Sciatic nerve (tissue), 2 donors: Measurements from ENCODE around the gene SLC1A7. TPM values are rescaled to one million over a fixed set of nuclear protein-coding genes. Genes with fewer than 3 reads are reported as not detected.

Experiments
- ATAC-seq: fragments of 200-7000 bp; cut with Tn5 transposase; one replicate; pipeline ENCODE4 v1.9.1; 2020; ENCODE audit warnings: mild to moderate bottlenecking, moderate library complexity
- DNase-seq: peaks from one replicate; pipeline ENCODE4 v3.0.0-alpha.2; 2020; ENCODE audit warnings: low spot score
- intact Hi-C: fragments of 100-400 bp; cut with DNase I; formaldehyde crosslinking; loops from one replicate; pipeline ENCODE4 v1.14.2; 2022
- total RNA-seq: library from RNA; stranded (reverse); fragmentation: NEBNext Ultra II Directional; extraction: Animal tissue kit (Norgen Biotek cat#: 25700); gene quantifications from one replicate; pipeline ENCODE4 v1.2.1, GENCODE V29; 2021
- donor health status: DM: no; HTN: no; CAD: no.
- donor health status: DM: no; HTN: no; CAD: no.

The SLC1A7 gene
- total RNA-seq, 1 donor from 2014 or later = 0.89 TPM

DNA sequence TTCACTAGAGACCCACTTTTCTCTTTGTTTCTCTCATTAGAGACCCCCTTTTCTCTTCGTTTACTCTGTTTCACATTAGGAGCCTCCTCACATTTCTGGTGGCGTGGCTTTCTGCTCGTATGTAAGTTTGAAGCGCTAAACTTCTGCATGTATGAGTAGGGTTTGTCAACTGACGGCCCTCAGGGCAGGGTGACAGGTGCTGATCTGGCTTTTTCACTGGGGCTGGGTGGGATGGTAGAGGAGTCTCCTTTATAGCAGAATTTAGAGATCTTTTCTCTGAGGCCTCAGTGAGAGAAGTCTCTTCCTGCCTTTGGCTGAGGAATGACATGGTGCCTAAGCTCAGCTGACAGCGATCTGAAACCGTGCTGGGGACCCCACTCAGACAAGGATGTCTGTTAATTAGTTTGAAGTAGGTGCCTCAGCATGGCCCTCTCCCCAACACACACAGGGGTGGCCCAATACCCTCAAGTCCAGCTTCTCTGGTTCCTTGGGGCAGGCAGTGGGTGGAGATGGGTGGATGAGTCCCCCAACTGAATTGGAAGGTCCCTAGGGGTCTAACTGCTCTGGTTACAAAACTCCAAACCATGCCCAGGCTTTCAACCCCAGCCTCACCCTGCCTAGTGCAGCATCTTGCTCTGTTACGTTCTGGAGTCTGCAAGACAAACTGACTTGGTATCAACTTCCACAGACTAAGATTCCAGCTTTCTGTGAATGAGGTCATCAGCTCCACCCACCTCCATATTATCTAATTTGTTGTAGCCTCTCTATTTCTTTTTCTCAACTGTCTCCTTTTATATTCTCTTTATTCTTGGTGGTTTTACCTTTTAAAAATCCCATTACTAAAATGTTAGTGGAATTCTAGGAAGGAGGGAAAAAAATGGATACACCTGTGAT, 3.2 kb downstream of the SLC1A7 start:
- intact Hi-C loops = no loop called here
- no peak for DNase-seq
- ATAC-seq = no peak

DNA sequence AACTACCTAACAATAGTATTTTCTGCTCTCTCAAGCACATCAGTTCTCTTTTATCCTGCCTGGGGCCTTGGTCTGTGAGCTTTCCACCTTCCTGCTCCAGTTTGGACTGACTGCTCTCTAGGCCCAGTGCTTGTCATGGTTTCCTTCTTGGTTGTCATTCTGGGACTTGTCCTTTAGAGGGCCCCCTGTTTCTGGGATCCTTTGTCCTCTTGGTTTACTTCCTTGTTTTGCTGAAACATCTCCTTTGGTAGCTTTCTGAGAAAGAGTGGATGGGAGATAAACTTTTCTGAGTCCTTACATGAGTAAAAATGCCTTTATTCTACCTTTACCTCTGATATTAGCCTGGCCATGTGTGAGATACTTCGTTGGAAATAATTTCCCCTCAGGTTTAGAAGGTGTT, 4.7 kb downstream of the SLC1A7 start:
- DNase-seq (peak; percentile 13), ATAC-seq (no peak)
- intact Hi-C loops = no loop called here

DNA sequence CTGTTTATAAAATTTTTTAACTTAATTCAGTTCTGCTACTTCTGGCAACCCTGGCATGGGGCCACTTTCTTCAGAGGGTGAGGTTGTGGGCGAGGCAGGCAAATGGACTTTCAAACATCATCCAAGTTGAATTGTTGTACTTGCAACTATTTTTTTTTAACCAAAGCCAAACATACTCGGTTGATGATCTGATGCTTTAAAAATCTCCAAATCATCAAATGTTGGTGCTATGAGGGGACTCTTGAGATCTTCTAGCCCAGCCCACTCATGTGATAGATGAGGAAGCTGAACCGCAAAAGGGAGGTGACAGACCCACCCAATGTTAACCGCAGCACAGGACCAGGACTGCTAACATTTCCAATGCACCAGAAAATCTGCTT, 6.7 kb downstream of the SLC1A7 start:
- intact Hi-C loops = no loop called here
- DNase-seq (peak; percentile 72), ATAC-seq (peak; percentile 89)

DNA sequence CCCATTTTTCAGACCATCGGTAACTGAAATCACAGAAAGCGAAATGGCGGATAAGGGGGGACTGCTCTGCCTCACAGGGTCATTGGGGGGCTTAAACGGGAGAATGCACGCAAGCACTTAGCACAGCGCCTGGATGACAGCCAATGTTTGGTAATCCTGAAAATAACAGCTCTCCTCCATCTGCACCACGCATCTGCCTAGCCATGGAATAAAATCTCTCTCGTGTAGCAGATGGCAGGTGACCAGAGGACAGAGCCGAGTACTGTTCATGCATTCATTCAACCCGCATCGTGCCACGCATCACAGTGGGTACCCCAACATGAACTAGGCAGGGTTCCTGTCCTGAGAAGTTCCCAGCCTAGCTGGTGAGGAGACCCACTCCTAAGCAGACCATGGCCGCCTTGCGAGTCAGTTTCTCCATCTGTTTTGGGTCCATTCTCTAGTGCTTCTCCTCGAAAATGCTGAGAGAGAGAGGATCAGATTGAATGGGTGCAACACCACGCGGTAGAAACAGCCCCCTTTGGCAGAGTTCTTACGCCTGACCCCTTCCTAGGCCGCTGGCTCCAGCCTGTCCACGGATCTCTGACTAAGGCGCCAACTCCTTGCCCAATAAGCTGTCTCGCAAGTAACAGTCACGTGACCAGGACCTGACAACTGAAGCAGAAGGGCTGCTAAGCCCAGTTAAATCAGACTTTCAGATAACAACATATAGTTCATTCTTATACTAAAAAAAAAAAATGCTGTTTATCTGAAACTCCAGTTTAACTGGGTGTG, 7.3 kb downstream of the SLC1A7 start:
- peak; percentile 79 for ATAC-seq
- peak; percentile 68 for DNase-seq
- intact Hi-C loops = no loop called here

DNA sequence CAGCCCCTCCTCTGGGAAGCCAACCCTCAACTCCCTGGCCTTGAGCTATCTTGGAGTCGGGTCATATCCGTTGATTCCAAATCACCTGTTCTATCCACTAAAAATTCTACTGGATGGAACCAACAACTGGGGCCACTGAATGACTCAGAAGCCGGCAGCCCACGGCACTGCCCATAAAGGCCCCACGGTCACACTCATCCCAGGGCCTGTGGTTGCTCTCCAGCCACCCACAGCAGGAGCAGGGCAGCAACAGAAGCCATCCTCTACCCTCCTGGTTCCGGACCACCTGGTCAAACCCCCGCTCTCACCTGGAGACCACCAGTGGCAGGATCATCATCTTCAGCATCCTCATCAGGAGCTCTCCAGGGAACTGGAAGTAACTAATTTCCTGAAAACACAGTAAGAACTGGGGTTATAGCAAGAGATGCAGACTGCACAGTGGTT, 8.4 kb downstream of the SLC1A7 start:
- DNase-seq (peak; percentile 21), ATAC-seq (no peak)
- intact Hi-C loops = no loop called here

DNA sequence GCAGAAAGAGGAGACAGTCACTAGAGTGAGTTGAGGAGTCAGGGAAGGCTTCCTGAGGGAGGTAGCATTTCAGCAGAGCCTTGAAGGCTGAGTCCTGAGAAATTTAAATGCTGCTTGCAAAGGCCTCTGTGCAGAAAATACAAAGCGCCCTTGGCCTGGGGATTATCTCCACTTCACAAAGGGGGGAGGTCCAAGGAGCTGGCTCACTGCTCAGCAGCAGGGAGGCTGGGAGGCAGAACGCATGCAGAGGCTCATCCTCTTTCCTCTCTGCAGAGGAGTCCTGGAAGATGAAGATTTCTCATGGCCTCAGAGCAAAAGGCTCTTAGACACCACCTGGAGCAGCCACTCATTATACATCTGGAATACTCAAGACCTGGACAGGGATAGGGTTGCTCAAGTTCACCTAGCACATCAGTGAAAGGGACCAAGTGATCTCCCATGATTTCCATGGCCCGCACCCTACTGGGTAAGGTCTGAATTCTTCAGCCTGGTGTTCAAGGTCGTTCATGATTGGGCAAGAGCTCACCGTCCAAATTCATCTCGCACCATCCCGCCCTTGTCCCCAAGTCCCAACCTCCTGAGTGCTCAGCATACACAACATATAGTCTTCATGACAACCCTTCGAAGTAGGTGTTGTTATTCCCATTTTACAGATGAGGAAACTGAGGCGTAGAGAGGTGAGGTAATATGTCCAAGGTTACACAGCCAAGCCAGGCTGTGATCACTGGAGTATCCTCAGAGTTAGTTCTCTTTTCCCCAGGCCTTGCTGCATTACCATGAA, 9.0 kb downstream of the SLC1A7 start:
- ATAC-seq = no peak
- intact Hi-C loops = no loop called here
- DNase-seq = peak; percentile 39

DNA sequence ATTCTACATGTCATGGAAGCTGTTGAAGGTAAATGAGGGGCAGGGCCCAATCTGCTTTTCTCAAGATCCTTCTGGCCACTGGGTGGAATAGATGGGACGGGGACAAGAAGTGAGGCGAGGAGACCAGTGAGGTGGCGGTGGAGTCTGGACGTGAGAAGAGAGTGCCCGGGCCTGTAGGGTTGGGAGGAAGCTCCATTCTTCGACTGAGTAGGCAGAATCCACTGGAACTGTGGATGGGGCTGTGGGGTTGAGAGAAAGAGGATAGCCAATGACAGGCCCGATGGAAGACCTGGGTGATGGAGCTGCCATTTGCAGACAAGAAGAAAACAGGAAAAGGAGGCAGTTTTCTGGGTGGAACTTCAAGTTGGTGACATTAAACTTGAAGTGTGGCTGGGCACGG, 10.3 kb downstream of the SLC1A7 start:
- intact Hi-C loops = no loop called here
- ATAC-seq = no peak

DNA sequence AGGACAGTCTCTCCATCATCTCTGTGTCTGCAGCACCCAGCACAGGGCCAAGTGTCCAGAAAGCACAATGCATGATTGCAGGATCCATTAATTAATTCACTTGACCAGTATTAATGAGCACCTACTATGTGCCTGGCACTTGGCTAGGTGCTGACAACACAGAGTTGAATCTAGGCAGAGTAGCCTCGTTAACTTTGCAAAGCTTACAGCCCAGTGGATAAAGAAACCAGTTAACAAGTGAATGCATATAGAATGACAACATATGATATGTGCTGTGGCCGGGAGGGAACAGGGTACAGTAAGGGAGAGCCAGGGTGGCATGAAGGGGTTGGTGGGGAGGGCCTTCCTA, 10.9 kb downstream of the SLC1A7 start:
- ATAC-seq = no peak
- peak; percentile 27 for DNase-seq

More for the DNA sequence above, 10.3 kb downstream of the SLC1A7 start:
- DNase-seq = peak; percentile 36

DNA sequence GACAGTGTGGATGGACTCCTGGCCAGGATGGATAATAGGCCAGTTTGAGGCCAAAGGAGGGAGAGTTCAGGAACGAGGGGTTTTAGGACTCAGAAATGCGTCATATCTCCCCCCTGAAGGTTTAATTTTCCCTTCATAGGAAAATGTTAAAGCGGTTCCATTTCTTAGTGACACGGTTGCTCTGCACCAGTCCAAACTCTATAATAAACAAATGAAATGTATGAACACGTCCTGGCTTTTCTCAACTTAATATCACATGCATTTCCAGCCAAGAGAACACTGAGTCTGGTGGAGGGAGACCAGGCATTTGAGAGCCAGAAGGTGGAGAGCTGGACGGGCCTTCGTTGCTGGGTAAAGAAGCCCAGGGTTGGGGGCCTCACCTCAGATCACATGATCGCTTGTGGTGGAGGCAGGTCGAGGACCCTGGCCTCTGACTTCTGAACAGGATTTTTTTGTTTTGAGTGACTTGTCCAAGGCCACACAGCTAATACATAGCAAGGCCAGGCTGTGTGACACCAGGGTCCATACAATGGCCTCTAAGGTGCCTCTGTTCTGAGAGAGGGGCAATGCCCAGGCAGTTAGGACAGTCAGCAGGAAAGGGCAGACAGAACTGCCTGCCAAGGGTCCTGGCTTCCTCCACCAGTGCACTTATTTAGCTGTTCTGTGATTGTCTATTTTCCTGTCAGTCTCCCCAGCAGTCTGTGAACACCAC, 11.4 kb downstream of the SLC1A7 start:
- DNase-seq (peak; percentile 32), ATAC-seq (no peak)
- intact Hi-C loops = no loop called here

More for the DNA sequence above, 10.9 kb downstream of the SLC1A7 start:
- intact Hi-C loops = no loop called here

DNA sequence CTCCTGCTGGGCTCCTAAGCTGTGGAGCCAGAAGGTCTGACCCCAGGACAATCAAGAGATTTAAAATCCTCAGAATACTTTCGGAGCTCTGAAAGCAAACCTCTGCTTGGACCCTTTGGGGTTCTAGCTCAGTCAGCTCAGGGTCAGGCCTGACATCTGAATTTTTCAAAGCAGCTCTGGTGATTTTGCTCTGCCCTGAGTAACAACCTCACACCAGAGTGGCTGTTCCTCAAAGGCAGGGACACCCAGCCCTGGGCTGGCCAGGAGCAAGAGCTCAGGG, 11.9 kb downstream of the SLC1A7 start:
- ATAC-seq (no peak), DNase-seq (peak; percentile 28)
- intact Hi-C loops = no loop called here

DNA sequence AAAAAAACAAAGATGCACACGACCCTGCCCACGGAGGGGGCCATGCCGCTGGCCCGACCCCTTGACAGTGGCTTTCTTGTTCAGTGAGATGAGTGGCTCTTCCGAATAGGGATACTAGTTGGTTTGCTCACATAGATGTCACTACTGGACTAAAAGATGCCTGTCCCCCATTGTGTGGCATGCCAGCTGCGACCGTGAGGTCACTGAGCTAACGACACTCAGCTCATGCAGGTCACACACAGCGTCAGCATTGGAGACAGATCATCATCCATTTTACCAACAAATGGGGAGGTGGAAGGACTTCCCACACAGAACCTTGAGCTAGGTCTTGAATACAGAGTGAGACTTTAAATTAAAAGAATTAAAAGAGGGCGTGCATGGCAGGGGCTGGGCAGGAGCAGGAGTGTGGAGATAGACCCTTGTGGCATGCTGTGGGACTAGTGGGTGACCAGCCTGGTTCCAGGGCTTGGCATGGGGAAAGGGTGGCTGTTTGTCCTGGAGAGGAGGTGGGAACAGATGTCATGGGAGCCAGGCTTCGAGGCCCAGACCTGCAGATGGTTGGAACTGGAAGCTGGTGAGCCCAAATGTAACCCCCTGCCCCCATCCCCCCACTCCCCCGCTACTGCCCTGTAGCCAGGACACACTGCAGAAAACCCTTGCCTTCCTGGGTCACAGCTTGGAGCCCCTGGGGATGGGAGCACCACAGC, 12.4 kb downstream of the SLC1A7 start:
- ATAC-seq (no peak), DNase-seq (peak; percentile 42)
- intact Hi-C loops = no loop called here

DNA sequence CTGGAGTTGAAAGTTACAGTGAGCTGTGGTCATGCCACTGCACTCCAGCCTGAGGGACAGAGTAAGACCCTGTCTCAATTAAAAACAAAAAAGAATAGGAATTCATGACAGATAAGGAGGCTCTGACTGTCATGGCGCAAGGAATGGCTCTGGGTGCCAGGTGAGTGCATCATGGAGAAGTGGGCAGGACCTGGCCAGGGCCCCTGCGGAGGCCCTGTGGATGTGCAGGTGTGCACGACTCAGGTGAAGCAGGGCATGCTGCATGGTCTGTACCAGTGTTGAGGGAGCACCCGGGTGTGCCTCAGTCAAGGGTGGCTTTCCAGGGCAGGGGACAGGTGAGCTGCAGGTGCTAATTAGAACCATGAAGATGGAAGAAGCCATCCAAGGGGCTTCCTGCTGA, 14.0 kb downstream of the SLC1A7 start:
- intact Hi-C loops = no loop called here
- no peak for ATAC-seq
- peak; percentile 14 for DNase-seq

DNA sequence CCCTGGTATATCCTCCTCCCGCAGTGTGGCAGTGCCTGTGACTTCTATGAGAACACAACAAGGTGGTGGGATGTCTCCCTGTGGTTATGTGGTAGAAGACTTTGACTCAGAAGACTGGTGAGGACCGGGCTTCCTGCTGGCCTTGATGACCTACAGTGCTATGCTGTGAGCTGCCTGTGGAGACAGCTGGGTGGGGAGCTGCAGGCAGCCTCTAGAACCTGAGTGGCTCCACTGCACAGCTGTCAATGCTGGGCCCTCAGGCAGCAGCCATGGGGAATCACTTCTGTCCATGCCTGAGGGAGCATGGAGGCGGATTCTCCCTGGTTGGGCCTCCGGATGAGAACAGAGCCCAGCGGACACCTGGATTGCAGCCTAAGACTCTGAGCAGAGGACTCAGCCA, 14.9 kb downstream of the SLC1A7 start:
- ATAC-seq (no peak), DNase-seq (peak; percentile 45)
- intact Hi-C loops = no loop called here

DNA sequence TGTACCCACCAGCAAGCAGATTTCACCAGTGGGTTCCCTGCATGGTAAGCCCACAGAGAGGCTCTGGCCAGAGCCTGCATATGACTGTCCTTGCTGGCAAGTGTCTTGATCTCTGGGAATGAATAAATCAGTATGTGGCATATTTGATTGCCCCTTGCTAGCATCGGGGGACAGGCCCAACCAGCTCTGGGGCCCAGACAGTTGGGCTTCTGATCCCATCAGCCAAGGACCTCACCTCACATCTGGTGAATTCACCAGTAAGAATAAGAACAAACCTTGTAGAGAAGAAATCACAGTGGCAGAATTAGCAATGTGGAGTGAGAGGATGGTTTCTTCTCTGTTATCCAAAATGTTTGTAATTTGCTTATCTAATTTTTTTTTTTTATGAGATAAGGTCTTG, 15.9 kb downstream of the SLC1A7 start:
- DNase-seq (no peak), ATAC-seq (no peak)
- intact Hi-C loops = no loop called here

DNA sequence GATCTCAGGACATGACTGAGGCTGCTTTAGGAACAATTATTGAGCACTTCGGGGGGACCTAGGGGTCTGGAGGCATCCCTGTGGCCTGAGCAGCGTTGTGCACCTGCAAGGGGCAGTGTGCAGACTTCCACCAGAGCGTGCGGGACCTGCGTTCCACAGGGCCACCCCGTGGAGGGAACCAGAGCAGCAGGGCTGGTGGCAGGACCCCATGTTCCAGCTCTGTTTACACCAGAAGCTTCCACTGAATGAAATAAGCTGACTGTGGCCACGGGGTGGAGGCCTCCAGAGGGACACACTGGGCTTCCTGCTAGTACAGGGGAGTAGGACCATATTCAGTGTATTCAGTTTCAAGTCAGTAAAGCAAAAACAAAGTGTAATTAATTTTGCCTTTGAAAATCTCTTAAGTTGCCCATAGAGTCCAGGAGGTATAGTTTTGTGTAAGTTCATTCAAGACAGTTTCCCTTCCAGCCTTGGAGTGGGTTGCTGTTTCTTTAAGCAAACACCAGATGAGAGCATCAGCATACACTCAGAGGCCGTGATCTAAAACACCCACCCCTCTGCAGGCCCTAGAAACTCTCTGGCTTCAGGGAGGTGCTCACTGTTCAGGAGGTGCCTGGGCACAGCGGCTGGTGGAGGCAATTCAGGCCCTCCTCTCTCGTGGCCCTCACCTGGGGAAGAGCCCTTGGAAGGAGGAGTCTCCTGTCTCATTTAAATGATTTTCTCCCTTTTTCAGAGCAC, 16.6 kb downstream of the SLC1A7 start:
- peak; percentile 42 for ATAC-seq
- intact Hi-C loops = no loop called here
- no peak for DNase-seq

DNA sequence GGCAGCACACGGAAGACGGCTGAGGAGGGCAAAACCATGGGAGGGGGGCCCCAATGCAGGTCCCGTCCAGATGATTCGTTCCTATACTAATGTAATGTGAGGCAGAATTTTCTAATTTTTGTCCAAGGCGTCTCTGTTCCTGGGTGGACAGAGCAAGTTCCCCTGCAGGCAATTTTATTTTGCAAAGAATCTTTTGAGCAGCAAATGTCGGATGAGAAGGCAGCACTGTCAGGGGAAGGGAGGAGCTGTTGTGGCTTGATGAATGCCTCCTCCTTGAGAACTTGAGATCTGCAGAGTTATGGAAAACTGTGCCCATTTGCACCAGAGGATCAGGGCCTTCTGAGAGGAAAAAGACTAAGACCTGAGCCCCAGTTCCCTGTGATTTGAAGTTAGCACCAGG, 17.3 kb downstream of the SLC1A7 start:
- ATAC-seq (no peak), DNase-seq (no peak)
- intact Hi-C loops = no loop called here

DNA sequence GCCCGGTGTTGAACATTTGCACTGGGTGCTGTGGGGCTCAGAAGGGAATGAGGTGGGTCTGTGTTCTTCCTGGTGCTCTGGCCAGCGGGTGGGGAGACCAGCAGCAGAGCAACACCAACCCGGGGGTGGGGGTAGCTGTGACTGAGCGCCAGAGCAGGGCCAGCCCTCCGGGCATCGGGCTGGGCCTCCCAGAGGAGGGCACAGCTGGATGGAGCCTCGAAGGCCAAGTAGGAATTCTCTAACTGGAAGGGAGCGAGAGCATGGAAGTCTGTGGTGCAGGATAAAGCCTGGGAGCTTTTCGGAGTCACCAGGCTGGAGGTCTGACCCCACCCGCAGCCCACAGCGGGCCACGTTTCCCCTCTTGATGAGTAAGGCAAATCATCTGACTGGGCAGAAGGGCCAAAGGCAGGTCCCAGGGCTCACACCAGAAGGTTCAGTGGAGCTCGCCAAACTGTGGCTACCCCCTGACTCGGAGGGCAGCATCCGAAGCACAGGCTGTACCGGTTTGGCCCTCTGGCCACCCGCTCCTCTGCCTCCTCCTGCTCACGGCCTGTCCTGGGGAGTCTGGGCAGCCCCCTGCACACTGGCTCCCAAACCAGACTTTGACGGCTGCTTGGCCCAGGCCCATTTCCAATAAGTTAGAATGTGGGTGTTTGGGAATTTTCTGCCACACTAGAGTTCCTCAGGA, 18.8 kb downstream of the SLC1A7 start:
- peak; percentile 77 for ATAC-seq
- peak; percentile 80 for DNase-seq
- intact Hi-C loops = no loop called here
